Endothelial cell of umbilical vein (primary cell): ENCODE results near the gene FARP1. TPM values are rescaled to one million over a fixed set of nuclear protein-coding genes. Genes with fewer than 3 reads are reported as not detected.
A peak's percentile ranks its signal among the peaks of the same experiment; 100 is the strongest.

Experiments
- BruUV-seq: library from RNA; stranded (reverse); fragments of 400-500 nt; replicated peaks from 2 replicates; lab custom pipeline; 2021; lab: Mats Ljungman, UMichigan
- CTCF ChIA-PET: fragments of 300-600, 350-600 bp; sonication (Branson Sonifier 250); formaldehyde crosslinking; loops from one replicate; lab custom pipeline; 2021; ENCODE audit warnings: antibody characterized with exemption, inconsistent platforms; lab: Charles Lee
- POLR2A ChIA-PET: fragments of 300-600, 350-600 bp; sonication (Branson Sonifier 250); formaldehyde crosslinking; loops from one replicate; lab custom pipeline; 2021; ENCODE audit warnings: antibody characterized with exemption, inconsistent platforms; lab: Charles Lee
- DNase-seq: peaks from one replicate; pipeline ENCODE4 v3.0.0-alpha.2; 2011; ENCODE audit warnings: low read depth, low spot score
- FAIRE-seq: peaks from 2 replicates; lab custom pipeline; 2011; peaks lifted over from hg19 to GRCh38; lab: Jason Lieb, UNC
- H2AFZ ChIP-seq: 2 replicates; pipeline ENCODE4 v1.6.0; 2012; ENCODE audit warnings: low read depth, low read length, control low read depth, inconsistent platforms
- H3K27ac ChIP-seq: 2 replicates; pipeline ENCODE4 v1.5.1; 2011; ENCODE audit warnings: low read depth, mild to moderate bottlenecking, control low read depth, low read length, moderate library complexity; ENCODE audit not compliant: insufficient read depth
- H3K27me3 ChIP-seq, 2 experiments: 2 replicates each; pipeline versions ENCODE4 v1.6.0 to v1.6.1; 2011; ENCODE audit warnings: low read length in 2 of 2, mixed read lengths in 1 of 2; ENCODE audit not compliant: control insufficient read depth in 2 of 2, insufficient read depth in 2 of 2
- H3K36me3 ChIP-seq, 2 experiments: 2 replicates in 1 of 2; 3 replicates in 1 of 2; pipeline ENCODE4 v1.5.1; 2011; ENCODE audit warnings: low read length in 2 of 2, mild to moderate bottlenecking in 1 of 2, moderate library complexity in 1 of 2; ENCODE audit not compliant: control insufficient read depth in 2 of 2, insufficient read depth in 2 of 2; ENCODE audit errors: extremely low read depth in 1 of 2
- H3K4me1 ChIP-seq: 3 replicates; pipeline ENCODE4 v1.5.1; 2011; ENCODE audit warnings: mild to moderate bottlenecking, low read length; ENCODE audit not compliant: control insufficient read depth, insufficient read depth; ENCODE audit errors: extremely low read depth
- H3K4me2 ChIP-seq: 2 replicates; pipeline ENCODE4 v1.6.1; 2011; ENCODE audit warnings: low read length, control low read depth, mixed read lengths; ENCODE audit not compliant: insufficient read depth
- H3K4me3 ChIP-seq, 3 experiments: fragments of 200-600 bp in 1 of 3; sonication (generic), shearing (Covaris generic) in 1 of 3; replicated peaks in 1 of 3; 2 replicates each; pipeline ENCODE4 v1.5.1; 2011 to 2016; ENCODE audit warnings: control low read depth in 3 of 3, low read length in 3 of 3, mild to moderate bottlenecking in 2 of 3, inconsistent platforms in 1 of 3, low read depth in 1 of 3, moderate library complexity in 1 of 3; ENCODE audit not compliant: insufficient read depth in 1 of 3
- H3K79me2 ChIP-seq: 2 replicates; pipeline ENCODE4 v1.6.0; 2012; ENCODE audit warnings: low read length, inconsistent platforms; ENCODE audit not compliant: control insufficient read depth, insufficient read depth
- H3K9ac ChIP-seq: replicated peaks from 2 replicates; pipeline ENCODE3; 2011; ENCODE audit warnings: low read length, control low read depth; ENCODE audit not compliant: insufficient read depth; ENCODE audit errors: extremely low read depth
- H3K9me1 ChIP-seq: replicated peaks from 3 replicates; pipeline ENCODE4 v1.6.0; 2011; ENCODE audit warnings: mild to moderate bottlenecking, low read length; ENCODE audit not compliant: control insufficient read depth, insufficient read depth; ENCODE audit errors: extremely low read depth
- H3K9me3 ChIP-seq: replicated peaks from 2 replicates; pipeline ENCODE4 v1.5.1; 2012; ENCODE audit warnings: low read length, inconsistent platforms; ENCODE audit not compliant: control insufficient read depth, insufficient read depth
- H4K20me1 ChIP-seq: replicated peaks from 2 replicates; pipeline ENCODE3; 2011; ENCODE audit warnings: mild to moderate bottlenecking, low read length; ENCODE audit not compliant: control insufficient read depth, insufficient read depth; ENCODE audit errors: extremely low read depth
- CTCF ChIP-seq, 2 donors: IDR thresholded peaks; 1 replicate in 1 of 2; 2 replicates in 1 of 2; pipeline ENCODE4 v1.5.1; 2011; ENCODE audit warnings: low read length in 2 of 2, mild to moderate bottlenecking in 2 of 2, moderate library complexity in 2 of 2, control low read depth in 1 of 2, inconsistent platforms in 1 of 2, low read depth in 1 of 2; ENCODE audit not compliant: insufficient read depth in 1 of 2; ENCODE audit errors: extremely low read depth in 1 of 2
- EZH2 ChIP-seq: IDR thresholded peaks from 2 replicates; pipeline ENCODE4 v1.6.1; 2012; ENCODE audit warnings: borderline replicate concordance, low read depth, mild to moderate bottlenecking, moderate library complexity, low read length, inconsistent platforms; ENCODE audit not compliant: severe bottlenecking
- FOS ChIP-seq: IDR thresholded peaks from 2 replicates; pipeline ENCODE4 v1.6.1; 2011; ENCODE audit warnings: mild to moderate bottlenecking, low read length, moderate library complexity, borderline replicate concordance; ENCODE audit not compliant: insufficient read depth
- GATA2 ChIP-seq: IDR thresholded peaks from 2 replicates; pipeline ENCODE4 v1.7.0; 2011; ENCODE audit warnings: low read depth, mild to moderate bottlenecking, moderate library complexity, mixed read lengths, low read length; ENCODE audit not compliant: insufficient read length, insufficient read depth
- JUN ChIP-seq: IDR thresholded peaks from 2 replicates; pipeline ENCODE4 v1.6.1; 2011; ENCODE audit warnings: borderline replicate concordance, low read depth; ENCODE audit not compliant: insufficient read length, insufficient read depth
- MAX ChIP-seq: IDR thresholded peaks from 2 replicates; pipeline ENCODE4 v1.6.1; 2011; ENCODE audit not compliant: insufficient read depth, insufficient read length
- MYC ChIP-seq: IDR thresholded peaks from one replicate; pipeline ENCODE4 v1.6.1; 2011; ENCODE audit warnings: mild to moderate bottlenecking, low read depth, low read length
- POLR2A ChIP-seq: IDR thresholded peaks from 2 replicates; pipeline ENCODE4 v1.6.1; 2012; ENCODE audit warnings: low read depth, mild to moderate bottlenecking, control low read depth, low read length
- POLR2AphosphoS5 ChIP-seq: IDR thresholded peaks from 2 replicates; pipeline ENCODE4 v1.6.1; 2012; ENCODE audit warnings: low read depth, mild to moderate bottlenecking, control low read depth, low read length, moderate library complexity; ENCODE audit not compliant: insufficient read depth
- dilution Hi-C: fragments of 300-500 bp; cut with MboI; formaldehyde crosslinking; loops from one replicate; pipeline ENCODE4 v1.15.0; 2019; ENCODE audit warnings: low sequenced_read_pairs; ENCODE audit not compliant: extremely low pct_ligation_motif_present
- intact Hi-C: fragments of 100-400 bp; cut with micrococcal nuclease; formaldehyde crosslinking; loops from one replicate; pipeline ENCODE4 v1.10.0; 2022
- polyA plus RNA-seq, 4 experiments: library from polyadenylated mRNA; depleted of rRNA in 3 of 4; stranded (reverse) in 3 of 4; unstranded in 1 of 4; fragments of >200 nt; gene quantifications; 2 replicates each; pipeline versions ENCODE4 v1.2.1 to v1.2.3, GENCODE V29; 2011 to 2012; ENCODE audit warnings: missing spikeins in 1 of 4
- total RNA-seq: library from RNA; stranded (reverse); gene quantifications from 2 replicates; pipeline ENCODE4 v1.2.3, GENCODE V29; 2021

The FARP1 gene
- total and polyA plus RNA-seq, 2 donors (not counting 3 experiments of a cell fraction or from before 2014, with no cell fraction given) = 19.0 to 77.7 TPM

DNA sequence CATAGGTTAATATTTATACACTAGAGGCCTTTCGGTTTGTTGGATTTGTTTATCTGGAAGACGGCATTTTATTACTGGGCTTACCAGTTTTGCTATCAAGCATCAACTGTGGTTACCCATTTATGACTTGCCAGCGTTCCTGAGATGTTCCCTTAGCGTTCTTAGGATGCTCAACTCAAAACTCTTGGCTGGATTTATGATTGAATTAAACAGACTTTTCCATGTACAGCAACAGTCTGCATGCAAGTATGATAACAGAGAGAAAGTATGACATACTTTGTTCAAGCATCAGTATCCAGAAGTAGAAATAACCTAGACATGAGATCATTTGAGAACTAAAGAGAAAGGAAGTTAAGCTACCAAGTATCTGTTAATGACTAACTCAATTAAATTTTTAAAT is 64.1 kb downstream of the FARP1 start:
- no peaks in the 10 kb centered on the region for H3K36me3 ChIP-seq
- CTCF ChIA-PET = no interaction called here
- no peaks in the 10 kb centered on the region for H4K20me1 ChIP-seq
- dilution Hi-C loops = no loop called here
- DNase-seq = no peak
- BruUV-seq = no TSS peak
- peaks cover 5% of the 10 kb centered on the region for H3K4me1 ChIP-seq
- POLR2A ChIA-PET = no interaction called here
- intact Hi-C loops = no loop called here
- peak; percentile 70 for FAIRE-seq
- H3K27me3 ChIP-seq = no peaks in the 10 kb centered on the region
- no peak overlapping the region for H3K9ac ChIP-seq
- H3K79me2 ChIP-seq = peaks cover 1% of the 10 kb centered on the region
- H3K27ac ChIP-seq = no peak overlapping the region
- TF ChIP-seq JUN = no peak
- no peak for TF ChIP-seq GATA2
- TF ChIP-seq POLR2A = no peak
- H3K4me3 ChIP-seq = no peak overlapping the region
- H3K9me1 ChIP-seq = no peaks in the 10 kb centered on the region
- H2AFZ ChIP-seq = no peak overlapping the region
- H3K9me3 ChIP-seq = no peaks in the 10 kb centered on the region
- H3K4me2 ChIP-seq = no peak overlapping the region

GRCh38 chr13:98207416-98207815 is 64.5 kb downstream of the FARP1 start:
- Histone ChIP-seq H3K4me2 (no peak overlapping the region), H4K20me1 (no peaks in the 10 kb centered on the region), H3K9me1 (no peaks in the 10 kb centered on the region), H2AFZ (no peak overlapping the region), H3K27me3 (no peaks in the 10 kb centered on the region), H3K4me3 (no peak overlapping the region), H3K36me3 (no peaks in the 10 kb centered on the region), H3K27ac (no peak overlapping the region), H3K9ac (no peak overlapping the region), H3K79me2 (peaks cover 1% of the 10 kb centered on the region), H3K4me1 (peaks cover 5% of the 10 kb centered on the region), H3K9me3 (no peaks in the 10 kb centered on the region)
- dilution Hi-C loops (no loop called here), intact Hi-C loops (no loop called here)
- CTCF ChIA-PET = no interaction called here
- no peak for TF ChIP-seq EZH2
- TF ChIP-seq JUN = no peak
- TF ChIP-seq MAX = no peak
- TF ChIP-seq MYC = no peak
- TF ChIP-seq FOS = no peak
- no peak for TF ChIP-seq POLR2AphosphoS5
- TF ChIP-seq CTCF (IDR thresholded peaks at IDR 0.05; ENCODE audit: extremely low read depth in 1 of 2, insufficient read depth in 1 of 2, low read depth in 1 of 2, low read length in 2 of 2) = no peak
- POLR2A ChIA-PET = no interaction called here
- DNase-seq (no peak), FAIRE-seq (no peak)
- no TSS peak for BruUV-seq
